GM12878 (cell line): ENCODE measurements around the gene CDH5.

Experiments
- CEBPZ ChIP-seq: fragments of 150-350 bp; IDR thresholded peaks from 2 replicates; pipeline ENCODE4 v1.6.1; 2016; ENCODE audit warnings: low read depth, low read length
- ZNF384 ChIP-seq: IDR thresholded peaks from 2 replicates; pipeline ENCODE4 v1.6.1; 2012; ENCODE audit warnings: low read depth, mild to moderate bottlenecking, low read length, improper control_type of control experiment, borderline replicate concordance

GRCh38 chr16:66334853-66335574 lies 31.5 kb upstream of the CDH5 start:
- no peak for TF ChIP-seq ZNF384
- TF ChIP-seq CEBPZ = no peak
